Astrocyte (in vitro differentiated cells and primary cell): ENCODE data around the gene SRSF12.

Source experiments
- EZH2 ChIP-seq: IDR thresholded peaks from 2 replicates; pipeline ENCODE4 v1.6.1; 2012; ENCODE audit warnings: mild to moderate bottlenecking, low read length, inconsistent platforms; ENCODE audit not compliant: insufficient read depth
- TF ChIP-seq, protein P1 (sequence below): IDR thresholded peaks from 2 replicates; pipeline ENCODE4 v1.5.1; 2011; ENCODE audit warnings: low read depth, mild to moderate bottlenecking, inconsistent platforms, low read length, moderate library complexity; ENCODE audit not compliant: insufficient read depth

DNA sequence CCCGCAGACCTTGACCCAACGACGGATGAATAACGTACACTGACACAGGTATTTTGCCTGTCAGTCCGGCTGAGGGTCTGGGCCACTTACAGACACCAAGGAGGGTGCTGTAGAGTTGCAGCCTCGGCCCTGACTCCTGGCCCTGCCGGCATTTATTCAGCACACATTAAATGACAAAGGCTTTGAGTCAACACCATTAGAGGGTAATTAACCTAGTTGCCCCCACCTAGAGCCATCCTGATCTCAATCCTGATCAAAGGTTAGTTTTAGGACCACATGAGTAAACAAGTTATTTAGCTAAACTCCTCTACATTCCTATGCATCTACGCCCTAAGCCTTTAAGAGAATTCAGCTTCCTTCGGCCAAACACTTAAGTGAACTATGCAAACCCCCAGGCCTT is 16.1 kb upstream of the SRSF12 start:
- no peak for TF ChIP-seq EZH2
- TF ChIP-seq, protein P1, sequence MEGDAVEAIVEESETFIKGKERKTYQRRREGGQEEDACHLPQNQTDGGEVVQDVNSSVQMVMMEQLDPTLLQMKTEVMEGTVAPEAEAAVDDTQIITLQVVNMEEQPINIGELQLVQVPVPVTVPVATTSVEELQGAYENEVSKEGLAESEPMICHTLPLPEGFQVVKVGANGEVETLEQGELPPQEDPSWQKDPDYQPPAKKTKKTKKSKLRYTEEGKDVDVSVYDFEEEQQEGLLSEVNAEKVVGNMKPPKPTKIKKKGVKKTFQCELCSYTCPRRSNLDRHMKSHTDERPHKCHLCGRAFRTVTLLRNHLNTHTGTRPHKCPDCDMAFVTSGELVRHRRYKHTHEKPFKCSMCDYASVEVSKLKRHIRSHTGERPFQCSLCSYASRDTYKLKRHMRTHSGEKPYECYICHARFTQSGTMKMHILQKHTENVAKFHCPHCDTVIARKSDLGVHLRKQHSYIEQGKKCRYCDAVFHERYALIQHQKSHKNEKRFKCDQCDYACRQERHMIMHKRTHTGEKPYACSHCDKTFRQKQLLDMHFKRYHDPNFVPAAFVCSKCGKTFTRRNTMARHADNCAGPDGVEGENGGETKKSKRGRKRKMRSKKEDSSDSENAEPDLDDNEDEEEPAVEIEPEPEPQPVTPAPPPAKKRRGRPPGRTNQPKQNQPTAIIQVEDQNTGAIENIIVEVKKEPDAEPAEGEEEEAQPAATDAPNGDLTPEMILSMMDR, result no peak
